ENCODE results near the gene TWIST1.

Gene TWIST1

GRCh38 chr7:19113002-19113350 lies 4.5 kb downstream of the TWIST1 start:
- no peak for DNase-seq (ENCODE audit: low spot score)

DNA sequence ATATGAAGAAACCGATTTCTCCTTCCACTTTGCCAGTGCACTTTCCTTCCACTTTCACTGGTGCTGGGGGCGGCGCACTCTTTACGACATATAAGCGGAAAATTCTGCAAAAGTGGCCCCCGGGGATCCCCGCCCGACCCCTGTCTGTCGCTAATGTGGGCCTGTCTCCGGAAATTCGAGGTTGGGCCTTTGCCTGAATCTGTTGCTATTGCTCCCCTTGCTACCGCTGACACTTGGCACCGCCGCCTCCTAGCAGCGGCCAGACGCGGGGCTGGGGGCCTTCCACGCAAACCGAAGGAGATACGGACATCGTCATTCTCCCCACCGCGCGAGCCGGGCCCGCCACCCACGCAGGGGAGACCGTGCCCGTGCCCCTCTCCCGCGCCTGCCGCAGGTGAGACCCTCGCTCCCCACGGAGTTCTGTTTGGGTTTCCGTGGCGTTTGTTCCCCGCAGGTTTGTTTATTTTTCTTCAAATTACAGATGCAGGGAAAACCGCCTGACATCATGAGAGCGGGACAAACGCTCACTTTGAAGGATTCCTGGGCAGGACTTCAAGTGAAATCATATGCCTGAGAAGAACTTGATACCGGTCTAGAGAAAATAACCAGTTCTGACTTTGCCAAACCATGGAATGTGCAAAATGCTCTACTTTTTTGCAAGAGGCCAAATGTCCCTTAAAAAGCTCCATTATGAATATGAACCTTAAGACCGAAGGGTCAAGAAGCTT lies 5.0 kb downstream of the TWIST1 start:
- no peak for DNase-seq (ENCODE audit: low spot score)

DNA sequence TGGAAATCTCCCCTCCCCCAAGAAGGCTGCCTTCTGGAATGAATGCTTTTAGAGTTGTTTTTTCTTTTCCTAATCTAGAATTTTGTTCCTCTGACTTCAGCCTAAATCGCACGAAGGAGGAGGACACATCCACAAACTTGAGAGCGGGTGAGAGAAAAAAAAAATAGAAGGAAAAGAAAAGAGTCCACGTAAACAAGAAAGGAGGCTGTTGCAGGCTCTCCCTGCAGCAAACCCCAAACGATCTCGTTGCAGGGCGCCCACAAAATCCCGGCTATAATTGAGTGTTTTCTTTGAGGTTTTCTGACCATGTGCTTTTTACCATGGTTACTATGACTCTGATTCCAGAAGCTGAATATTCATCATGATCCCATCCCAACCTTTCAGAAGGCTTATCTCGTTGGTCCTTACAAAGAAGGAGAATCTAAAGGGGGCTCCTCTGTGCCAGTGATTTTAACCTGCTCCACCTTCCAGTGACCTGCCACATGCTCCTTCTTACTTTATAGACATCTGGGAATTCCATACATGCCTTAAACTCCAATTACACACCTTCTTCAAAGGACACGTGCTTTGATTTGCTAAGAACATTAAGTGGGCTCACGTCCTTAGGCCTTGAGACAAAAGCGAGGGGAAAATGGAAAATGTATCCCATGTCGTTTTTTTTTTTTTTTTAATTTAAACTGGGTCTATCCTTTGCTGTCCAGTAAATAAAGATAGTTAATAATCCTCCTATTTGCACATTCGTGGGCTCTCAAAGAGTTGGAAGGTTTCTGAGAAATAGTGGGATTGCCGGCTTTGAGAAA lies 5.8 kb downstream of the TWIST1 start:
- DNase-seq (ENCODE audit: low spot score) = no peak

DNA sequence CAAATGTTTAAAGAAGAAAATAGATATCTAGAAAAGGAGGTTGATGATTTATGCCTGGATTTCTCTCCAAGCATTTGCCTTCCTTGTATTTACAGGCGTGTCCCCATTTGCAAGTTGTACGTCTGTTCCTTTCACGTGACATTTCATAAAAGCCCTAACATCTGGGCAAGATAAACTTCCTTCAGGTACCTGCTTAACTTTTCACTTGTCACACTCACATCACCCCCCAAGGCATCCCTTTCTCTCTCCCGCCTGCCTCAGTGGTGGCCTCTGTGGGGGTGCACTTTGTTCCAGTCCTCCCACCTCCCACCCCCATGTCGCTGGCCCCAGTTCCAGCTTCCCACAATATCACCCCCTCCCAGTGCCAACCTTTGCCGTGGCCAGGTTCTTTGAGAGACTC lies 6.7 kb downstream of the TWIST1 start:
- DNase-seq (ENCODE audit: low spot score) = no peak

DNA sequence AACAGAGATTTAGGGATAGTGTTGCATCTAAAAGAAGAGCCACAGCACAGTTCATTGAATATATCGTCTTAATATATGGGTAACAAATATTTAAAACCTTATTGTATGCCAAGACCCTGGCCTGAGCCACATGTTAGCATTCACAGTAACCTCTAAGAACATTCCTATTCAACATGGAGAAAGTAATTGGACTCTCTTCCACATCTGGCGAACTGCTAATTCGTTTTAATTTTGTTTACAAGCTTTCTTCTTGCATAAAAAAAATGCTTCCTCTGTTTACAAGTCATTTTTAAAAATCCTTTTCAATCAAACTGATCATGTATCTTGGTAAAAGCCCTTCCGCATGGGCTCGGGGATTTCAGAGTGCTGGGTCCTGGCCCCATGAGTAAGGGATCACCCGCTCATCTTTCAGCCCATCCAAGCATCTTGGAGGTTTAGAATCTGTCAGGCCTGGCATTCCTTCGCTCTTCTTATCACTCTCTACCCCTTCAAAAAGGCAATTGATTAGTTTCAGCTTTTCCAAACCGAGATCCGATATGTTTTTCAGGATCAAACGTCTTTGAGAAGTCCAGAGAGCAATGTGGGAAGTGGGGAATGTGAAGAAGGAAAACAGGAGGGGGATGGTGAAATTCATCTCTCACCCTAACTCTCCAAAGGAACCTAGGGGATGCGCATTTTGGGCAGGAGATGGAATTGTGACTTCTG lies 7.3 kb downstream of the TWIST1 start:
- no peak for DNase-seq (ENCODE audit: low spot score)

- no peak for DNase-seq (ENCODE audit: low spot score)
Observed at GRCh38 chr7:19109000-19109946, 8.2 kb downstream of the TWIST1 start.

- no peak for DNase-seq (ENCODE audit: low spot score)
Observed at GRCh38 chr7:19107356-19108146, 9.9 kb downstream of the TWIST1 start.

DNA sequence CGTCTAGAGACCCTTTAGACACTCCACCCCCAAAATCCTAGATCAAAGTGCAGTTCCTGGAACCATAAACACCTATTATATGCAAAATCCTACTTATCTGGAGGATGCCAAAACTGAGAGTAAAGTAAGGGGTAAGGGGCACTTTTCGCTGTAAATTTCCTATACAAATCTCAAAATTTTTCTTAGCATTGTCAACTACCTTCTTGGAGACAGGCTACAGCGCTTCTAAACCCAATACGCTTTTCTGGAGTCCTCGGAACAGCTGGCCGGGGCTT lies 10.4 kb downstream of the TWIST1 start:
- no peak for DNase-seq (ENCODE audit: low spot score)

- DNase-seq (ENCODE audit: low spot score) = no peak
Observed at GRCh38 chr7:19106241-19107080, 11.0 kb downstream of the TWIST1 start.

DNA sequence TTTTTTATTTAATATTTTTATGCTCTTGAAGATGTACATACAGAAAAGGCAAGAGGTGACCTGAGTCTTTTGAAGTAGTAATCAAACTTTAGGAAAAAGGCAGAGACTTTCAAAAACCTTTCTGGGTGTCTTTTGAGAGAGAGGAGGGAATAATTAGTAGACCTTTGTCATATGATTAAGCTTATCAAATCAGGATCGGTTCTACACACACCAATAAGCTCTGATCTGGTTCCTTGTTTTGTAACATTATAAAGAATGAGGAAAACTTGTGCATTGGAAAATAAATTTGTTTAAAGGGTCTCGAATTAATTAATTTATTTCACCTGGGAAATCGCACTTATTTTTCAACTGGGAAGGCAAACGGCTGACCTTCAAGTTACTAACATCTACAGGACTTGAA lies 11.9 kb downstream of the TWIST1 start:
- DNase-seq (ENCODE audit: low spot score) = no peak

DNA sequence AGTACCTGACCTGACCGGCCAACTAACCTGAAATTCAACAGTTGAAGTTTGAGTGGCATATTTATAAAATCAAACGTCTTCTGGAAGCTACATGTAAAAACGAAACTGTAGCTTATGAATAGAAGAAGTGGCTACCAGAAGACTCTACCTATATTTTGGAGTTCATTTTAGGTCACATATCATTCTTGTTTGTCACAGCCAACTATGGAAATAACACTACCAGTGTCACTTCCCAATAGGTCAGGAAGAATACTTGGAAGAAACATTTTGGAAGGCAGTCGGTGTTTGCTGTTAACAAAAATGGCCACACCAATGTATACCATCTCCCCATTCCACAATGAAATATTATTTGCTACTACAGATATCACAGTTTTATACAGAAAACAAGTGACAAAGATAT lies 12.6 kb downstream of the TWIST1 start:
- DNase-seq (ENCODE audit: low spot score) = no peak

DNA sequence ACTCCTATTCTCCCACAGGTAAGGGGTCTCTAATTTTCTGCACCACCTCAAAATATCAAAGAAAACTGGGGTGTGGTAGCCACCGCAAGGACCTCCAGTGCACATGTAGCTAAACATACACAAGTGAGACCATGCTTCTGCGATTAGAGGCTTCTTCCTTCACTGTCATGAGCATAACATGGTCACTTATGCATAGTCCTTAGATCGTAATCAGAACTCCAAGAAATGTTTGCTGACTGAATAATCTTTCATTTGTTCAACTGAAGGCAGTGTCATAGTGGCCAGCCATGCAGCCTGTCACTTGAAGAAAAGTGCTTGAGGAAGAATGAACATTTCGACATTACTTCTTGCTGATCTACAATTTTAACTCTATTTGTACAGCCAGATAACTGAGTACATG lies 14.6 kb downstream of the TWIST1 start:
- DNase-seq (ENCODE audit: low spot score) = no peak

- no peak for DNase-seq (ENCODE audit: low spot score)
Observed at GRCh38 chr7:19101909-19102308, 15.5 kb downstream of the TWIST1 start.

DNA sequence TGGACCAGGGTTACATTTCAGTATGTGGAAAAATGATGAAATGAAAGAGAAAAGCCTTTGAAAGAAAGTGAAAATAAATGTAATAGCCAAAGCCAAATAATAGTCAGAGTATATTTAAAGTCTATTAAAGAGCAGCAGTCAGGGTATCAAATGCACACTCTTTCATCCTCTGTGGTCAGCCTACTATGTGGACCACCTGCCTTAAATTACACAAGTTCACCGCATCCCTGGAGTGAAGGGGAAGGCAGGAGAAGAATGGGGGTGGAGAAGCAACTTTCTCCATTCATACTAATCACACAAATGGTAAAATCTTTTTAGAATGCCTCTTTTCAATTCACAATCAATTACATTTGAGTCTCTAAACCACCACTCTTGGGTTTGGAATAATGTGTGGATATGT lies 16.0 kb downstream of the TWIST1 start:
- no peak for DNase-seq (ENCODE audit: low spot score)

- no peak for DNase-seq (ENCODE audit: low spot score)
Observed at GRCh38 chr7:19099924-19100323, 17.5 kb downstream of the TWIST1 start.

- DNase-seq (ENCODE audit: low spot score) = no peak
Observed at GRCh38 chr7:19099194-19099593, 18.2 kb downstream of the TWIST1 start.

- no peak for DNase-seq (ENCODE audit: low spot score)
Observed at GRCh38 chr7:19098510-19098909, 18.9 kb downstream of the TWIST1 start.

GRCh38 chr7:19097165-19098055 lies 20.0 kb downstream of the TWIST1 start:
- no peak for DNase-seq (ENCODE audit: low spot score)

DNA sequence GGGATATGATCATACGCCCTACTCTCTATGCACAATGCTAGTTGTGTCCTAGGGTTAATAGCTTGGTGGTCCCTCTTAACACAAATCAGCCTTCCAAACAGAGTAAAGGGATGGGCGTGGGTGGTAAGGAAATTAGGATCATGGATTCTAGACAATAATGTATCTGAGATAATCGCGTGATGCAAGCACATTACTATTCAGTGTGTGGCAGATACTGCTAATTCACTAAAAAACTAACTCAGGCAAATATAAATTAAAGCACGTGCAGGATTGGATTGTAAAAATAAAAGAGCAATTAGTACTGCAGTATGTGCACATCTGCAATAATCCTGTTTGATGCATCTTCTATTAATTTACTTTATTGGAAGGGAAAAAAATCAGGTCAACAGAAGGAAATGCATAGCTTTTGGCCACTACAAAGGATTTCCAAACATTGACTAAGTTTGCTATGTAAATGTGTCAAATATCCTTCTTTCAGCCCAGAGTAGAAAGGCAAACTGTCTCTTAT lies 22.0 kb downstream of the TWIST1 start:
- DNase-seq (ENCODE audit: low spot score) = no peak

All from HuH-7.5 (cell line).